Mammary epithelial cell (primary cell): ENCODE measurements around the gene SART1.

Source experiments
- EZH2 ChIP-seq: IDR thresholded peaks from 2 replicates; pipeline ENCODE4 v1.6.1; 2012; ENCODE audit warnings: low read length, inconsistent platforms, borderline replicate concordance
- TF ChIP-seq, protein P1 (sequence below), 2 donors: IDR thresholded peaks in 1 of 2; conservative IDR thresholded peaks in 1 of 2; 2 replicates each; pipeline ENCODE4 v1.5.1; 2011 to 2012; ENCODE audit warnings: inconsistent platforms in 2 of 2, low read length in 2 of 2, mild to moderate bottlenecking in 2 of 2, control low read depth in 1 of 2, low read depth in 1 of 2; ENCODE audit not compliant: insufficient read depth in 1 of 2; ENCODE audit errors: extremely low read depth in 1 of 2

DNA sequence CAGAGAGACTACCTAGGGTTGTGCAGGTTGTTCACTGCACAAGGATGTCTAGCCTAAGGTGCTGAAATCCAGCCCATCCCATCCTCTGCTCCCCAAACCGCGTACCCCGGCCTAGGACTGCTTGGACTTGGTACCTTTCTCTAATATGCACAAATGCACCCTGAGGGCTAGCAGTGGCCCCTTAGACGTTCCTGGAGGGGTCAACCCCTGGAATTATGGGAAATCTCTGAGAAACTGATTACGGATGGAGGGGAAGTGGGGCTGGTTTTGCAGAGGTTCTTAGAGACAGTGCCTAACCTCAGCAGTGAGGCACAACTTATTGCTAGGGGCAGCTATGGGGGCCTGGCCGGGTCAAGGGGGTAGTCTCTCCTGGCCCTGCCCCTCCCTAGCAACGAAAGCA is 45.1 kb upstream of the SART1 start:
- TF ChIP-seq EZH2, result no peak
- TF ChIP-seq, protein P1, sequence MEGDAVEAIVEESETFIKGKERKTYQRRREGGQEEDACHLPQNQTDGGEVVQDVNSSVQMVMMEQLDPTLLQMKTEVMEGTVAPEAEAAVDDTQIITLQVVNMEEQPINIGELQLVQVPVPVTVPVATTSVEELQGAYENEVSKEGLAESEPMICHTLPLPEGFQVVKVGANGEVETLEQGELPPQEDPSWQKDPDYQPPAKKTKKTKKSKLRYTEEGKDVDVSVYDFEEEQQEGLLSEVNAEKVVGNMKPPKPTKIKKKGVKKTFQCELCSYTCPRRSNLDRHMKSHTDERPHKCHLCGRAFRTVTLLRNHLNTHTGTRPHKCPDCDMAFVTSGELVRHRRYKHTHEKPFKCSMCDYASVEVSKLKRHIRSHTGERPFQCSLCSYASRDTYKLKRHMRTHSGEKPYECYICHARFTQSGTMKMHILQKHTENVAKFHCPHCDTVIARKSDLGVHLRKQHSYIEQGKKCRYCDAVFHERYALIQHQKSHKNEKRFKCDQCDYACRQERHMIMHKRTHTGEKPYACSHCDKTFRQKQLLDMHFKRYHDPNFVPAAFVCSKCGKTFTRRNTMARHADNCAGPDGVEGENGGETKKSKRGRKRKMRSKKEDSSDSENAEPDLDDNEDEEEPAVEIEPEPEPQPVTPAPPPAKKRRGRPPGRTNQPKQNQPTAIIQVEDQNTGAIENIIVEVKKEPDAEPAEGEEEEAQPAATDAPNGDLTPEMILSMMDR (conservative IDR thresholded peaks at IDR 0.05 in 1 of 2, IDR thresholded peaks at IDR 0.05 in 1 of 2; ENCODE audit: extremely low read depth in 1 of 2, insufficient read depth in 1 of 2, low read depth in 1 of 2, low read length in 2 of 2), result no peak
